Activated gamma-delta T cell treated with Interleukin-2 at 50 U/mL for 16 hours (primary cell): ENCODE data around the gene TGFBR3.

Experiments
- DNase-seq: peaks from one replicate; pipeline ENCODE4 v3.0.0-alpha.2; 2020

TGFBR3 gene

GRCh38 chr1:91775227-91775626 is 110.7 kb downstream of the TGFBR3 start:
- no peak for DNase-seq

GRCh38 chr1:91774520-91775203 is 111.3 kb downstream of the TGFBR3 start:
- no peak for DNase-seq

- DNase-seq, result no peak
Measured at GRCh38 chr1:91771717-91772116, 114.2 kb downstream of the TGFBR3 start.

- no peak for DNase-seq
Measured at GRCh38 chr1:91770667-91771268, 115.2 kb downstream of the TGFBR3 start.

GRCh38 chr1:91769742-91770141 is 116.2 kb downstream of the TGFBR3 start:
- DNase-seq, result no peak

- DNase-seq, result no peak
Measured at GRCh38 chr1:91768786-91769725, 116.9 kb downstream of the TGFBR3 start.

GRCh38 chr1:91768120-91768519 is 117.8 kb downstream of the TGFBR3 start:
- DNase-seq, result no peak

GRCh38 chr1:91766883-91767282 is 119.1 kb downstream of the TGFBR3 start:
- no peak for DNase-seq

- DNase-seq, result no peak
Measured at GRCh38 chr1:91765880-91766443, 120.0 kb downstream of the TGFBR3 start.

- DNase-seq, result no peak
Measured at GRCh38 chr1:91765293-91765692, 120.7 kb downstream of the TGFBR3 start.

- DNase-seq, result no peak
Measured at GRCh38 chr1:91764471-91765115, 121.4 kb downstream of the TGFBR3 start.

GRCh38 chr1:91763252-91763651 is 122.7 kb downstream of the TGFBR3 start:
- DNase-seq, result no peak

- no peak for DNase-seq
Measured at GRCh38 chr1:91761295-91761721, 124.6 kb downstream of the TGFBR3 start.

- DNase-seq, result no peak
Measured at GRCh38 chr1:91760512-91760911, 125.4 kb downstream of the TGFBR3 start.

GRCh38 chr1:91759076-91759475 is 126.9 kb downstream of the TGFBR3 start:
- DNase-seq, result no peak

- DNase-seq, result no peak
Measured at GRCh38 chr1:91757763-91758460, 128.0 kb downstream of the TGFBR3 start.

GRCh38 chr1:91755702-91756287 is 130.2 kb downstream of the TGFBR3 start:
- DNase-seq, result no peak

- DNase-seq, result no peak
Measured at GRCh38 chr1:91754816-91755580, 131.0 kb downstream of the TGFBR3 start.

- DNase-seq, result no peak
Measured at GRCh38 chr1:91754348-91754747, 131.6 kb downstream of the TGFBR3 start.

GRCh38 chr1:91753878-91754277 is 132.1 kb downstream of the TGFBR3 start:
- DNase-seq, result no peak

- DNase-seq, result no peak
Measured at GRCh38 chr1:91752324-91752723, 133.6 kb downstream of the TGFBR3 start.
